ENCODE results near the gene MINDY2.
"Not testable (repeated sequence)": the region's sequence is repeated elsewhere in the genome, so short reads cannot be mapped to it uniquely, and the experiment has no call there.

Gene MINDY2

DNA sequence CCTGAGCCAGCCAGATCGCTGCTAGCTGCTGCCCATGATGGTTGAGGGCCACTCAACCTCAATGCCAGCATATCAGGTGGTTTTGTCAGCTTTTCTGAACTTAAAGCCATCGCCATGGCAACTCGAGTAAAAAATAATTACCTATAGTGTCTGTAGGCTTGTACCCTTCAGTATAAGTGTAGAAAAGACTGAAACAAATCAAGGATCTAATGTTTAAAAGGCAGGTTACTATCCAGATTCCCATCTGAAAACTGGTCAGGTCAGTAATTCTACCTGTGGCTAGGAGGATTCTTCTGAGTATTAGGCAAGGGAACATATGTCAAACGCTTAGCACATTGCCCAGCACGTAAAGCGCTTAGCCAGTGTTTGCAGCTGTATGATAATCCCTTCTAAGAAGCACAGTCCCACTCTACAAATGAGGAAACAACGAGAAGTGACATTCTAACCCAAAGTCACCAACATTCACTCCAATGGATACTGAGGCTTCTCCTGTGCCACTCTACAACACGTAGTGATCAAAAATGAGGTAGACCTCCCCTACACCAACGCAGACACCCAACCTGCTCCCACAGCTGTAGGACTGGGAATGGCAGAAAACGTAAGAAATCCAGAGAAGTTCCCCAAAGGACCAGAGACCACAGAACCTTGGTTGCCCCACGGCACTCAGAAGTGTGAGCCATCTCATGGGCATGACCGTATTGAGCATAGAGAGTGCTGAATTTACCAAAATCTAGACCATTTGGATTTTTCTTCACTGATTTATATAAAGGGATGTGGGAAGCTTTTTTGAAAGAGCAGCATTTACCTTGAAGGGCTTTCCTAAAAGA, 107.1 kb downstream of the MINDY2 start:
- H3K9me3 ChIP-seq (ENCODE audit: low read depth, low read length), result no peaks in the 10 kb centered on the region
- no peak overlapping the region for H3K9ac ChIP-seq (ENCODE audit: insufficient read length)
- no peak overlapping the region for H3K27ac ChIP-seq
- DNase-seq (ENCODE audit: low read depth, low spot score), result no peak
- H3K4me3 ChIP-seq, result no peak overlapping the region
- H3K36me3 ChIP-seq (ENCODE audit: insufficient read depth, low read length), result peaks cover 50% of the 10 kb centered on the region
- TF ChIP-seq POLR2AphosphoS5 (IDR thresholded peaks at IDR 0.05; ENCODE audit: borderline replicate concordance, low read depth, low read length) (no peak), EZH2 (IDR thresholded peaks at IDR 0.05) (no peak), FOXP2 (optimal IDR thresholded peaks at IDR 0.05; ENCODE audit: control extremely low read depth, extremely low read length, insufficient read depth) (no peak)

DNA sequence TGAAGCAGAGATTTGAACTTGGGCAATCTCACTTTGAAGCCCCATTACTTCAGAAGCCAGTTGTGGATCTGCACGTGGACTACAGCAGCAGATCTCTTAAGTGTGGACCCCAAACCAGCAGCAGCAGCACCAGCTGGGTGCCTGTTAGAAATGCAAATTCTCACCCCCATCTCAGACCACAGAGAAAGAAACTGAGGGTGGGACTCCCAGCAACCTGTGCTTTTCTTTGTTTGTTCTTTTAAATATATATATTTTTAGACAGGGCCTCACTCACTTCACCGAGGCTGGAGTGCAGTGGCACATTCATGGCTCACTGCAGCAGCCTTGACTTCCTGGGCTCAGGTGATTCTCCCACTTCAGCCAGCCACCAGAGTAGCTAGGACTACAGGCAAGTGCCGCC, 109.2 kb downstream of the MINDY2 start:
- Histone ChIP-seq H3K9me3 (ENCODE audit: low read depth, low read length) (no peaks in the 10 kb centered on the region), H3K9ac (ENCODE audit: insufficient read length) (no peak overlapping the region), H3K36me3 (ENCODE audit: insufficient read depth, low read length) (peaks cover 70% of the 10 kb centered on the region), H3K4me3 (no peak overlapping the region), H3K27ac (no peak overlapping the region)
- DNase-seq (ENCODE audit: low read depth, low spot score), result no peak
- TF ChIP-seq POLR2AphosphoS5 (IDR thresholded peaks at IDR 0.05; ENCODE audit: borderline replicate concordance, low read depth, low read length) (no peak), FOXP2 (optimal IDR thresholded peaks at IDR 0.05; ENCODE audit: control extremely low read depth, extremely low read length, insufficient read depth) (no peak), EZH2 (IDR thresholded peaks at IDR 0.05) (no peak)

DNA sequence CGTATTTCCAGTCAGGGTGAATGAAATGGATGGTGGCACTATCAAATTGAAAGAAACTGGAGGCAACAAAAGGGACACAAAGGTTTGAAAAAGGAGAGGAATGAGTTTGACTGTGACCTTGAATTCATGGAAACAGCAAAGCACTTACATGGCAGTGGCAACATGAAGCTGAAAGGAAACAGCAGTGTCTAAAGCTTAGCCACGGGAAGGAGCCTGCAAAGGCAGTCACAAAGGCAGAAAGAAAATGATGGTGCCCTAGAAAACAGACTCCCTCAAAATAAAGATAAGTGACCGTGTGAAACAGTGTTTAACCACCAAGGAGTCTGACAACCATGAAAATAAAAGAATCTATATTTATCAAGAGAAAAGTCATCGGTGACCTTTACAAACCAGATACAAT, 111.1 kb downstream of the MINDY2 start:
- Histone ChIP-seq H3K9ac (ENCODE audit: insufficient read length) (no peak overlapping the region), H3K27ac (no peak overlapping the region)

GRCh38 chr15:58883926-58884325, 112.8 kb downstream of the MINDY2 start:
- not testable (repeated sequence) for H3K9me3 ChIP-seq (ENCODE audit: low read depth, low read length); H3K9ac ChIP-seq (ENCODE audit: insufficient read length); DNase-seq (ENCODE audit: low read depth, low spot score); H3K4me3 ChIP-seq; H3K27ac ChIP-seq
- H3K36me3 ChIP-seq (ENCODE audit: insufficient read depth, low read length), result peaks cover 93% of the 10 kb centered on the region

More for the DNA sequence above, 111.1 kb downstream of the MINDY2 start:
- TF ChIP-seq POLR2AphosphoS5 (IDR thresholded peaks at IDR 0.05; ENCODE audit: borderline replicate concordance, low read depth, low read length) (no peak), FOXP2 (optimal IDR thresholded peaks at IDR 0.05; ENCODE audit: control extremely low read depth, extremely low read length, insufficient read depth) (no peak), EZH2 (IDR thresholded peaks at IDR 0.05) (no peak)
- Histone ChIP-seq H3K36me3 (ENCODE audit: insufficient read depth, low read length) (peaks cover 89% of the 10 kb centered on the region), H3K9me3 (ENCODE audit: low read depth, low read length) (no peaks in the 10 kb centered on the region), H3K4me3 (no peak overlapping the region)
- no peak for DNase-seq (ENCODE audit: low read depth, low spot score)

DNA sequence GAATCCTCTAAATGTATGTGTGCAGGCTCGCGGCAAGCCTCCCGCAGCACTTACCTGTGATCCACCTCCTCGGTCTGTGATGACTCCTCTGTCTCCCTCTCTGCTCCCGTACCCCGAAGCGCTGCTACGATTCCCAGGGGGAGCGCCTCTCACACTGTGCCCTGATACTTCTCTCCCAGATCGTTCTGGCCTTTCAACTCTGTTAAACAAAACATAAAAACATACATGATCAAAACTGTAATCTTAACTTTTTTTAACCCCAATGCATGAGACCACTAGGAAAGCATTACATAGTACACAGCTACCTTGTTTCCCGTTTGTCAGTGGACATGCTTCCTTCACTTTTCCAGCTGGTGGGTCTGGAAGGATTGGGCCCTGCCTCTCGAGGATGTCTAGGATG, 115.8 kb downstream of the MINDY2 start:
- TF ChIP-seq FOXP2 (optimal IDR thresholded peaks at IDR 0.05; ENCODE audit: control extremely low read depth, extremely low read length, insufficient read depth) (no peak), EZH2 (IDR thresholded peaks at IDR 0.05) (no peak), POLR2AphosphoS5 (IDR thresholded peaks at IDR 0.05; ENCODE audit: borderline replicate concordance, low read depth, low read length) (no peak)
- Histone ChIP-seq H3K27ac (no peak overlapping the region), H3K4me3 (no peak overlapping the region), H3K36me3 (ENCODE audit: insufficient read depth, low read length) (peaks cover 96% of the 10 kb centered on the region), H3K9me3 (ENCODE audit: low read depth, low read length) (no peaks in the 10 kb centered on the region), H3K9ac (ENCODE audit: insufficient read length) (no peak overlapping the region)
- no peak for DNase-seq (ENCODE audit: low read depth, low spot score)

DNA sequence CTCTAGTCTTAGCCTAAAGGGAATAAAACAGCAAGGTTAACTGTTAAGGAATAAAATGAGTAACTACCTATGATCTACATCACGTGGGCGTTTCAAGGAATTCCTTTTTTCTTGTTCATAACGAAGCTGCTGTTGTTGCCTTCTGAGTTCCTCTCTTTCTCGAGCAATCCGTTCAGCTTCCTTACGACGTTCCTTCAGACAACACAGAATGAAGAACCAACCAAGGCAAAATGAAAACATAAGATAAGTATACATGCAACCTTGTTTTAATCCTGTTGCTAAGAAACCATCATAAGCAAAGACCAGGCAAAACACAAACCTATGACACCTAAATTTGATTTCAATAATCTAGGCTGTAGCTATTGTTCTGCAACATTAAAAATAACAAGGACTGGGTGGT, 118.3 kb downstream of the MINDY2 start:
- Histone ChIP-seq H3K9me3 (ENCODE audit: low read depth, low read length) (no peaks in the 10 kb centered on the region), H3K27ac (no peak overlapping the region), H3K36me3 (ENCODE audit: insufficient read depth, low read length) (peaks cover 98% of the 10 kb centered on the region), H3K9ac (ENCODE audit: insufficient read length) (no peak overlapping the region), H3K4me3 (no peak overlapping the region)
- TF ChIP-seq EZH2 (IDR thresholded peaks at IDR 0.05) (no peak), FOXP2 (optimal IDR thresholded peaks at IDR 0.05; ENCODE audit: control extremely low read depth, extremely low read length, insufficient read depth) (no peak), POLR2AphosphoS5 (IDR thresholded peaks at IDR 0.05; ENCODE audit: borderline replicate concordance, low read depth, low read length) (no peak)
- DNase-seq (ENCODE audit: low read depth, low spot score), result no peak

- Histone ChIP-seq H3K4me3 (no peak overlapping the region), H3K27ac (no peak overlapping the region), H3K9ac (ENCODE audit: insufficient read length) (no peak overlapping the region), H3K9me3 (ENCODE audit: low read depth, low read length) (no peaks in the 10 kb centered on the region), H3K36me3 (ENCODE audit: insufficient read depth, low read length) (peaks cover 71% of the 10 kb centered on the region)
- TF ChIP-seq EZH2 (IDR thresholded peaks at IDR 0.05) (no peak), POLR2AphosphoS5 (IDR thresholded peaks at IDR 0.05; ENCODE audit: borderline replicate concordance, low read depth, low read length) (no peak), FOXP2 (optimal IDR thresholded peaks at IDR 0.05; ENCODE audit: control extremely low read depth, extremely low read length, insufficient read depth) (no peak)
- DNase-seq (ENCODE audit: low read depth, low spot score), result no peak
These were observed 127.1 kb downstream of the MINDY2 start for GRCh38 chr15:58898150-58898680.

- no peak for TF ChIP-seq EZH2 (IDR thresholded peaks at IDR 0.05)
- no peak for TF ChIP-seq POLR2AphosphoS5 (IDR thresholded peaks at IDR 0.05; ENCODE audit: borderline replicate concordance, low read depth, low read length)
- no peak for TF ChIP-seq FOXP2 (optimal IDR thresholded peaks at IDR 0.05; ENCODE audit: control extremely low read depth, extremely low read length, insufficient read depth)
- Histone ChIP-seq H3K36me3 (ENCODE audit: insufficient read depth, low read length) (peaks cover 47% of the 10 kb centered on the region), H3K9ac (ENCODE audit: insufficient read length) (no peak overlapping the region), H3K9me3 (ENCODE audit: low read depth, low read length) (no peaks in the 10 kb centered on the region), H3K27ac (no peak overlapping the region), H3K4me3 (no peak overlapping the region)
- DNase-seq (ENCODE audit: low read depth, low spot score), result no peak
These were observed 129.5 kb downstream of the MINDY2 start for GRCh38 chr15:58900631-58901030.
